G401 (cell line): Measurements from ENCODE around the gene ASXL1. TPM values are rescaled to one million over a fixed set of nuclear protein-coding genes. Genes with fewer than 3 reads are reported as not detected.
A peak's percentile ranks its signal among the peaks of the same experiment; 100 is the strongest.
"Not testable (repeated sequence)": the region's sequence is repeated elsewhere in the genome, so short reads cannot be mapped to it uniquely, and the experiment has no call there.

Source experiments
- DNase-seq: peaks from one replicate; pipeline ENCODE4 v3.0.0-alpha.2; 2015; ENCODE audit warnings: low spot score
- in situ Hi-C: cut with HindIII; loops from 2 replicates; pipeline ENCODE4 v1.10.0; 2016; ENCODE audit warnings: low sequenced_read_pairs, mixed read lengths
- total RNA-seq: library from RNA; depleted of rRNA; stranded (reverse); fragments of >200 nt; shearing (Covaris generic); gene quantifications from 2 replicates; pipeline ENCODE4 v1.2.3, GENCODE V29; 2014

The ASXL1 gene
- total RNA-seq, 1 experiment from 2014 or later, result 31.0 TPM

- in situ Hi-C loops, result loop anchor here (10.0 kb wide), 1 partner anchor 48 kb away; no protein-coding TSS in a partner anchor
- no peak for DNase-seq
Observed at GRCh38 chr20:32387252-32387651, 29.1 kb downstream of the ASXL1 start.

- DNase-seq, result no peak
- in situ Hi-C loops, result no loop called here
Observed at GRCh38 chr20:32391003-32391402, 32.9 kb downstream of the ASXL1 start.

- DNase-seq, result no peak
- in situ Hi-C loops, result no loop called here
Observed at GRCh38 chr20:32395066-32395465, 36.9 kb downstream of the ASXL1 start.

- in situ Hi-C loops, result no loop called here
- no peak for DNase-seq
Observed at GRCh38 chr20:32396646-32397160, 38.6 kb downstream of the ASXL1 start.

- in situ Hi-C loops, result no loop called here
- no peak for DNase-seq
Observed at GRCh38 chr20:32397567-32398084, 39.5 kb downstream of the ASXL1 start.

GRCh38 chr20:32400476-32400875 lies 42.3 kb downstream of the ASXL1 start:
- DNase-seq, result no peak
- in situ Hi-C loops, result no loop called here

- DNase-seq, result no peak
- in situ Hi-C loops, result no loop called here
Observed at GRCh38 chr20:32404017-32404416, 45.9 kb downstream of the ASXL1 start.

GRCh38 chr20:32406701-32407100 lies 48.6 kb downstream of the ASXL1 start:
- no peak for DNase-seq
- in situ Hi-C loops, result no loop called here

GRCh38 chr20:32407131-32407750 lies 49.1 kb downstream of the ASXL1 start:
- in situ Hi-C loops, DNase-seq: not testable (repeated sequence)

- DNase-seq, result no peak
- in situ Hi-C loops, result no loop called here
Observed at GRCh38 chr20:32411955-32412706, 54.0 kb downstream of the ASXL1 start.

- no peak for DNase-seq
- in situ Hi-C loops, result no loop called here
Observed at GRCh38 chr20:32415494-32415893, 57.4 kb downstream of the ASXL1 start.

GRCh38 chr20:32416206-32416605 lies 58.1 kb downstream of the ASXL1 start:
- in situ Hi-C loops, result no loop called here

GRCh38 chr20:32418376-32418775 lies 60.2 kb downstream of the ASXL1 start:
- in situ Hi-C loops, result no loop called here
- no peak for DNase-seq

More at GRCh38 chr20:32416206-32416605, 58.1 kb downstream of the ASXL1 start:
- peak; percentile 62 for DNase-seq

GRCh38 chr20:32421290-32421689 lies 63.2 kb downstream of the ASXL1 start:
- no peak for DNase-seq
- in situ Hi-C loops, result no loop called here

- in situ Hi-C loops, result no loop called here
- DNase-seq, result no peak
Observed at GRCh38 chr20:32427996-32428395, 69.9 kb downstream of the ASXL1 start.

- in situ Hi-C loops, result no loop called here
- no peak for DNase-seq
Observed at GRCh38 chr20:32429343-32429742, 71.2 kb downstream of the ASXL1 start.

GRCh38 chr20:32429745-32430360 lies 71.7 kb downstream of the ASXL1 start:
- in situ Hi-C loops, result loop anchor here (10.0 kb wide), 1 partner anchor 45 kb away; no protein-coding TSS in a partner anchor

GRCh38 chr20:32431457-32431856 lies 73.3 kb downstream of the ASXL1 start:
- no peak for DNase-seq

More at GRCh38 chr20:32429745-32430360, 71.7 kb downstream of the ASXL1 start:
- no peak for DNase-seq

GRCh38 chr20:32432277-32432676 lies 74.1 kb downstream of the ASXL1 start:
- no peak for DNase-seq
- in situ Hi-C loops, result loop anchor here (10.0 kb wide), 1 partner anchor 47 kb away; no protein-coding TSS in a partner anchor

More at GRCh38 chr20:32431457-32431856, 73.3 kb downstream of the ASXL1 start:
- in situ Hi-C loops, result loop anchor here (10.0 kb wide), 1 partner anchor 47 kb away; no protein-coding TSS in a partner anchor
